GM23338 (cell line): ENCODE data around the gene CDYL2. TPM values are rescaled to one million over a fixed set of nuclear protein-coding genes. Genes with fewer than 3 reads are reported as not detected.

Experiments
- ATAC-seq: fragments of 200-7000 bp; cut with Tn5 transposase; 3 replicates; pipeline ENCODE4 v1.9.1; 2020
- DNase-seq: peaks from one replicate; pipeline ENCODE4 v3.0.0-alpha.2; 2015; ENCODE audit warnings: low spot score
- H2AFZ ChIP-seq: fragments of 200-600 bp; sonication (generic); 2 replicates; pipeline ENCODE4 v1.8.0; 2016; ENCODE audit warnings: antibody characterized with exemption, mild to moderate bottlenecking, moderate library complexity
- H3F3A ChIP-seq: fragments of 200-600 bp; sonication (generic); replicated peaks from 2 replicates; pipeline ENCODE4 v1.8.0; 2017; ENCODE audit warnings: antibody characterized with exemption, mixed run types, low read depth
- H3K27ac ChIP-seq: fragments of 200-600 bp; sonication (generic); 2 replicates; pipeline ENCODE4 v1.6.1; 2016; ENCODE audit warnings: low read depth
- H3K27me3 ChIP-seq: fragments of 200-600 bp; sonication (generic); 2 replicates; pipeline ENCODE4 v1.8.0; 2016; ENCODE audit warnings: mild to moderate bottlenecking, mixed run types, moderate library complexity; ENCODE audit not compliant: insufficient read depth
- H3K36me3 ChIP-seq: fragments of 200-600 bp; sonication (generic); 2 replicates; pipeline ENCODE4 v1.8.0; 2016; ENCODE audit warnings: mild to moderate bottlenecking; ENCODE audit not compliant: insufficient read depth
- H3K4me1 ChIP-seq: fragments of 200-600 bp; sonication (generic); 2 replicates; pipeline ENCODE4 v1.8.0; 2016; ENCODE audit warnings: mild to moderate bottlenecking, moderate library complexity; ENCODE audit not compliant: insufficient read depth
- H3K4me2 ChIP-seq: fragments of 200-600 bp; sonication (generic); 2 replicates; pipeline ENCODE4 v1.7.1; 2017; ENCODE audit warnings: mixed run types
- H3K4me3 ChIP-seq: fragments of 200-600 bp; sonication (generic); 2 replicates; pipeline ENCODE4 v1.6.1; 2016; ENCODE audit warnings: mixed run types
- H3K79me2 ChIP-seq: fragments of 200-600 bp; sonication (generic); replicated peaks from 2 replicates; pipeline ENCODE4 v1.8.0; 2017; ENCODE audit warnings: mild to moderate bottlenecking; ENCODE audit not compliant: insufficient read depth
- H3K9me2 ChIP-seq: fragments of 200-600 bp; sonication (generic); 2 replicates; pipeline ENCODE4 v1.8.0; 2017; ENCODE audit not compliant: insufficient read depth
- H4K20me1 ChIP-seq: fragments of 200-600 bp; sonication (generic); replicated peaks from 2 replicates; pipeline ENCODE4 v1.8.0; 2017; ENCODE audit warnings: mild to moderate bottlenecking; ENCODE audit not compliant: insufficient read depth
- H3K27ac Mint-ChIP-seq: 2 replicates; pipeline ENCODE4 v1.8.0; 2020; ENCODE audit warnings: inconsistent platforms, mild to moderate bottlenecking, moderate library complexity, mixed read lengths
- H3K27me3 Mint-ChIP-seq: 3 replicates; pipeline ENCODE4 v1.8.0; 2022; ENCODE audit warnings: low read depth, mild to moderate bottlenecking, moderate library complexity, mixed read lengths, inconsistent platforms; ENCODE audit not compliant: insufficient read depth, poor library complexity
- H3K36me3 Mint-ChIP-seq: 3 replicates; pipeline ENCODE4 v1.8.0; 2021; ENCODE audit warnings: low read depth, mild to moderate bottlenecking, inconsistent platforms, moderate library complexity, mixed read lengths
- H3K4me1 Mint-ChIP-seq: 3 replicates; pipeline ENCODE4 v1.8.0; 2020; ENCODE audit warnings: mild to moderate bottlenecking, inconsistent platforms, mixed read lengths
- H3K4me3 Mint-ChIP-seq: 3 replicates; pipeline ENCODE4 v1.8.0; 2021; ENCODE audit warnings: moderate library complexity, mild to moderate bottlenecking, inconsistent platforms, mixed read lengths
- H3K9me3 Mint-ChIP-seq: 3 replicates; pipeline ENCODE4 v1.8.0; 2020; ENCODE audit warnings: moderate library complexity, mild to moderate bottlenecking, inconsistent platforms, mixed read lengths
- CREB1 ChIP-seq: fragments of 250-450 bp; sonication (Bioruptor Pico); IDR thresholded peaks from 2 replicates; pipeline ENCODE4 v1.5.0; 2020; ENCODE audit warnings: low read depth, mild to moderate bottlenecking, moderate library complexity
- CTCF ChIP-seq, 2 experiments: fragments of 200-600 bp in 1 of 2; sonication (generic) in 1 of 2; conservative IDR thresholded peaks; 2 replicates each; pipeline versions ENCODE4 v1.5.1 to v1.6.1; 2016 to 2017; ENCODE audit warnings: antibody characterized with exemption in 2 of 2, low read depth in 2 of 2, mild to moderate bottlenecking in 2 of 2, moderate library complexity in 1 of 2
- EZH2 ChIP-seq: fragments of 200-600 bp; sonication (generic); IDR thresholded peaks from one replicate; pipeline ENCODE4 v1.8.0; 2017; ENCODE audit warnings: antibody characterized with exemption, mild to moderate bottlenecking, low read depth; ENCODE audit not compliant: unreplicated experiment
- EZH2phosphoT487 ChIP-seq: fragments of 200-600 bp; sonication (generic); IDR thresholded peaks from one replicate; pipeline ENCODE4 v1.8.1; 2018; ENCODE audit warnings: antibody characterized with exemption; ENCODE audit not compliant: unreplicated experiment
- JUNB ChIP-seq: IDR thresholded peaks from one replicate; pipeline ENCODE4 v1.6.1; 2016; ENCODE audit warnings: antibody characterized with exemption; ENCODE audit not compliant: unreplicated experiment
- POLR2AphosphoS5 ChIP-seq: IDR thresholded peaks from 2 replicates; pipeline ENCODE4 v1.6.1; 2016; ENCODE audit warnings: antibody characterized with exemption, low read depth
- STAT1 ChIP-seq: IDR thresholded peaks from one replicate; pipeline ENCODE4 v1.6.1; 2016; ENCODE audit warnings: antibody characterized with exemption; ENCODE audit not compliant: unreplicated experiment
- ZNF114 ChIP-seq: fragments of 250-450 bp; sonication (Bioruptor Pico); IDR thresholded peaks from 2 replicates; pipeline ENCODE4 v1.5.0; 2020; ENCODE audit warnings: mild to moderate bottlenecking, moderate library complexity
- ZNF331 ChIP-seq: fragments of 250-450 bp; sonication (Bioruptor Pico); IDR thresholded peaks from 2 replicates; pipeline ENCODE4 v1.5.0; 2020; ENCODE audit warnings: low read depth, mild to moderate bottlenecking, moderate library complexity
- polyA plus RNA-seq: library from polyadenylated mRNA; unstranded; fragments of >200 nt; fragmentation: Nextera tagmentation; extraction: Ambion mirVana; gene quantifications from 2 replicates; pipeline ENCODE4 v1.2.1, GENCODE V29; 2016
- total RNA-seq: library from RNA; depleted of rRNA; stranded (reverse); fragments of >200 nt; shearing (Covaris generic); gene quantifications from 2 replicates; pipeline ENCODE4 v1.2.3, GENCODE V29; 2014
- TF ChIP-seq, protein P1 (sequence below): IDR thresholded peaks from 2 replicates; pipeline ENCODE4 v1.6.1; 2016; ENCODE audit warnings: antibody characterized with exemption
- TF ChIP-seq, protein P2 (sequence below): IDR thresholded peaks from one replicate; pipeline ENCODE4 v1.6.1; 2018; ENCODE audit warnings: antibody characterized with exemption; ENCODE audit not compliant: unreplicated experiment

The CDYL2 gene
- total and polyA plus RNA-seq, 2 experiments from 2014 or later = 0.82 to 4.3 TPM

- Histone ChIP-seq H2AFZ (peak overlapping the region; percentile 49), H3K9me2 (no peaks in the 10 kb centered on the region), H4K20me1 (no peaks in the 10 kb centered on the region), H3F3A (no peaks in the 10 kb centered on the region), H3K4me1 (no peaks in the 10 kb centered on the region), H3K36me3 (no peaks in the 10 kb centered on the region), H3K79me2 (no peaks in the 10 kb centered on the region), H3K27ac (no peak overlapping the region), H3K4me3 (no peak overlapping the region), H3K27me3 (no peaks in the 10 kb centered on the region), H3K4me2 (no peak overlapping the region)
- Mint-ChIP-seq H3K9me3 (no peaks in the 10 kb centered on the region), H3K27ac (no peak overlapping the region), H3K4me1 (no peaks in the 10 kb centered on the region), H3K36me3 (no peaks in the 10 kb centered on the region), H3K27me3 (no peaks in the 10 kb centered on the region), H3K4me3 (no peak overlapping the region)
- peak; percentile 78 for DNase-seq
- peak; percentile 76 for ATAC-seq
- TF ChIP-seq JUNB (no peak), CTCF (conservative IDR thresholded peaks at IDR 0.05; ENCODE audit: low read depth in 2 of 2) (peak; percentile 69 to 70)
Measured at GRCh38 chr16:80852261-80852872, 48.0 kb upstream of the CDYL2 start.

DNA sequence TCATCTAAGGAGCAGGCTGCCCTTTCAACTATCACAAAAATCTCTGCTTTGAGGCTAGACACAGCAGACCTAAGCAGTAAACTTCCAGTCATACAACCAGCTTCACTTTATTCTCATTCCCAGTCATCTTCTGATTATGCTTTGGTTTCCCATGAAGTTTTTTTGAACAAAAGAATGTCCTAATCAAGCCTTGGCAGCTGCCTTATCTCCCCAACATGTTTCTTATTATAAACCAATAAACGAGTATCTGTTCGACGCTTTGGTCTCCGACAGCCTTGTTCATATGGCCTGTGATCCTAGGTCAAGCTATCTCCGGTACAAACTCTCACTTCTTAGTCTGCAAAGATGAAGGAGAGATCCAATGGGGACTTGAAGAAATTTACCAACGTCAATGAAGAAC, 47.4 kb upstream of the CDYL2 start:
- H3K4me3 ChIP-seq = no peak overlapping the region
- Mint-ChIP-seq H3K4me3 (no peak overlapping the region), H3K36me3 (no peaks in the 10 kb centered on the region), H3K27me3 (no peaks in the 10 kb centered on the region), H3K27ac (no peak overlapping the region), H3K4me1 (no peaks in the 10 kb centered on the region), H3K9me3 (no peaks in the 10 kb centered on the region)
- no peaks in the 10 kb centered on the region for H3K4me1 ChIP-seq
- H3K9me2 ChIP-seq = no peaks in the 10 kb centered on the region
- no peak overlapping the region for H3K4me2 ChIP-seq
- H3K27ac ChIP-seq = no peak overlapping the region
- peak overlapping the region; percentile 49; the same call in 1 of the 2 replicates for H2AFZ ChIP-seq
- H4K20me1 ChIP-seq = no peaks in the 10 kb centered on the region
- DNase-seq (no peak), ATAC-seq (no peak)
- H3F3A ChIP-seq = no peaks in the 10 kb centered on the region
- H3K27me3 ChIP-seq = no peaks in the 10 kb centered on the region
- H3K36me3 ChIP-seq = no peaks in the 10 kb centered on the region
- H3K79me2 ChIP-seq = no peaks in the 10 kb centered on the region
- TF ChIP-seq, protein P1, sequence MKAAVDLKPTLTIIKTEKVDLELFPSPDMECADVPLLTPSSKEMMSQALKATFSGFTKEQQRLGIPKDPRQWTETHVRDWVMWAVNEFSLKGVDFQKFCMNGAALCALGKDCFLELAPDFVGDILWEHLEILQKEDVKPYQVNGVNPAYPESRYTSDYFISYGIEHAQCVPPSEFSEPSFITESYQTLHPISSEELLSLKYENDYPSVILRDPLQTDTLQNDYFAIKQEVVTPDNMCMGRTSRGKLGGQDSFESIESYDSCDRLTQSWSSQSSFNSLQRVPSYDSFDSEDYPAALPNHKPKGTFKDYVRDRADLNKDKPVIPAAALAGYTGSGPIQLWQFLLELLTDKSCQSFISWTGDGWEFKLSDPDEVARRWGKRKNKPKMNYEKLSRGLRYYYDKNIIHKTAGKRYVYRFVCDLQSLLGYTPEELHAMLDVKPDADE = no peak
- TF ChIP-seq ZNF331 (CRISPR knock-in tag) (no peak), ZNF114 (CRISPR knock-in tag) (no peak), EZH2 (no peak), CREB1 (CRISPR knock-in tag) (no peak), POLR2AphosphoS5 (no peak), EZH2phosphoT487 (no peak), STAT1 (no peak), CTCF (conservative IDR thresholded peaks at IDR 0.05; ENCODE audit: low read depth in 2 of 2) (no peak)
- TF ChIP-seq, protein P2, sequence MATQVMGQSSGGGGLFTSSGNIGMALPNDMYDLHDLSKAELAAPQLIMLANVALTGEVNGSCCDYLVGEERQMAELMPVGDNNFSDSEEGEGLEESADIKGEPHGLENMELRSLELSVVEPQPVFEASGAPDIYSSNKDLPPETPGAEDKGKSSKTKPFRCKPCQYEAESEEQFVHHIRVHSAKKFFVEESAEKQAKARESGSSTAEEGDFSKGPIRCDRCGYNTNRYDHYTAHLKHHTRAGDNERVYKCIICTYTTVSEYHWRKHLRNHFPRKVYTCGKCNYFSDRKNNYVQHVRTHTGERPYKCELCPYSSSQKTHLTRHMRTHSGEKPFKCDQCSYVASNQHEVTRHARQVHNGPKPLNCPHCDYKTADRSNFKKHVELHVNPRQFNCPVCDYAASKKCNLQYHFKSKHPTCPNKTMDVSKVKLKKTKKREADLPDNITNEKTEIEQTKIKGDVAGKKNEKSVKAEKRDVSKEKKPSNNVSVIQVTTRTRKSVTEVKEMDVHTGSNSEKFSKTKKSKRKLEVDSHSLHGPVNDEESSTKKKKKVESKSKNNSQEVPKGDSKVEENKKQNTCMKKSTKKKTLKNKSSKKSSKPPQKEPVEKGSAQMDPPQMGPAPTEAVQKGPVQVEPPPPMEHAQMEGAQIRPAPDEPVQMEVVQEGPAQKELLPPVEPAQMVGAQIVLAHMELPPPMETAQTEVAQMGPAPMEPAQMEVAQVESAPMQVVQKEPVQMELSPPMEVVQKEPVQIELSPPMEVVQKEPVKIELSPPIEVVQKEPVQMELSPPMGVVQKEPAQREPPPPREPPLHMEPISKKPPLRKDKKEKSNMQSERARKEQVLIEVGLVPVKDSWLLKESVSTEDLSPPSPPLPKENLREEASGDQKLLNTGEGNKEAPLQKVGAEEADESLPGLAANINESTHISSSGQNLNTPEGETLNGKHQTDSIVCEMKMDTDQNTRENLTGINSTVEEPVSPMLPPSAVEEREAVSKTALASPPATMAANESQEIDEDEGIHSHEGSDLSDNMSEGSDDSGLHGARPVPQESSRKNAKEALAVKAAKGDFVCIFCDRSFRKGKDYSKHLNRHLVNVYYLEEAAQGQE = no peak
